Measurements from ENCODE around the gene SLC16A13.

The SLC16A13 gene

GRCh38 chr17:7014261-7014994, 21.4 kb upstream of the SLC16A13 start:
- DNase-seq (ENCODE audit: low read depth in 1 of 2, low spot score in 1 of 2): peak; percentile 92 to 98

GRCh38 chr17:7014995-7015958, 20.5 kb upstream of the SLC16A13 start:
- peak; percentile 48 to 71 for DNase-seq (ENCODE audit: low read depth in 1 of 2, low spot score in 1 of 2)

- DNase-seq (ENCODE audit: low read depth in 1 of 2, low spot score in 1 of 2): no peak
Measured at GRCh38 chr17:7016418-7016817, 19.4 kb upstream of the SLC16A13 start.

GRCh38 chr17:7016886-7017826, 18.7 kb upstream of the SLC16A13 start:
- no peak for DNase-seq (ENCODE audit: low read depth in 1 of 2, low spot score in 1 of 2)

DNA sequence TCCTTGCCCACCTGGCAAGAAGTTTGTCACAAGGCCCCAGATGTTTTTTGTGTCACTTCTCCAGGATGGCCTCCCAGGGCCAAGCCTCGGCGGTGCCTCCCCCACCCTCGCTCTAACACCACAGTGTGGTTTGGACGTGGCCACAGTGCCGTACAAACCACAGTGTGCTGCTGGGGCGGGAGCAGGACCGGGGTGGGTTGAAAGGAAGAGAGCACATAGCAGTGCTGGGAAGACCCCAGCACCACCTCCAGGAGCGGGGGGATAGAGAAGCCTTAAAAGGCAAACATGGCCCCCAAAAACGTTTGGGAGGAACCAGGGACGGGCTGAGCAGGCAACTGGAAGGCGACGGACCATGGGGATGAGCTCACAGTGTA, 18.0 kb upstream of the SLC16A13 start:
- no peak for DNase-seq (ENCODE audit: low read depth in 1 of 2, low spot score in 1 of 2)

DNA sequence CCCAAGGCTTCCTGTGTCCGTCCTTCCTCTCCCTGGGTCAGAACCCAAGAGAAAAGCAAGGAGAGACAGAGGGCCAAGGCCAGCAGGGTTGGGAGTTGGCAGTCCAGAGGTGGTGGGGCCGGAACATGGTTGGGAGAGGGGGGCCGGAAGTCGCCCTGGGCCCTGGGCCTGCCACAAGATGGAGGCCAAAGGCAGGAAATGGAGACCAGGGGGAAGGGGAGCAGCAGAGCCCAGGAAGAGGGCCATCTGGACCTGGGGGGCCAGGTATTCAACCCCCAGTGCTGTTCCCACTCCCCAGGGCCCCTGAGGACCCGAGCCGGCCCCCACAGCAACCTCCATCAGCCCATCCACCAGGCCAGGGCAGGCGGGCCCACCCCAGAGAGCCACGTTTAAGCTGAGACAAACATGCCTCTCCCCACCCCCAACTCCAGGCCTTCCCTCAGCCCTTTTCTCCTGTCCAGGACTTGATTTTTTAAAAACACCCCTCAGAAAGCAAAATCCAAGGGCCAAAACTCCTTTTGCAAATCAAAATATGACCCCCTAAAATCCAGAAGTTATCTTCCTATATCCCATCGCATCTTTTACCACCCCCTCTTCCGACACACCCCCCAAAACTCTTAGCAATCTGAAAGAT, 17.4 kb upstream of the SLC16A13 start:
- no peak for DNase-seq (ENCODE audit: low read depth in 1 of 2, low spot score in 1 of 2)

DNA sequence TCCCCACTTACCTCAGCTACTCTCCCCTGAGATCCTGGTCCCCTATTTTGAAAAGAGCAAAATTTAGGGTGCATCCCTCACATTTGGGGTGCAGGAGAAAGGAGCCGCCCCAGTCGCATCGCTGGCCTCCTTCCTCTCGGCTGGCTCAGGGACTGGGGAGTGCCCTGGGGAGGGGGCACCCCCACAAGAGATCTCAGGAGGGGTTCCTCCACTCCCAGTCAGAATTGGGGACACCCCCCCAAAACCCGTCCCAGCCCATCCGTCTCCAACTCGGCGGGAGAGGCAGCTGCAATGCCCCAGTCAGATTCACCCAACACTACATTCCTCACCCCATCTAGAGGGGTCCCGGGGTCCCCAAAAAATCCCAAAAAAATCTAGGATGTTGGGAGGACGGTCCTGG, 16.4 kb upstream of the SLC16A13 start:
- DNase-seq (ENCODE audit: low read depth in 1 of 2, low spot score in 1 of 2): no peak

DNA sequence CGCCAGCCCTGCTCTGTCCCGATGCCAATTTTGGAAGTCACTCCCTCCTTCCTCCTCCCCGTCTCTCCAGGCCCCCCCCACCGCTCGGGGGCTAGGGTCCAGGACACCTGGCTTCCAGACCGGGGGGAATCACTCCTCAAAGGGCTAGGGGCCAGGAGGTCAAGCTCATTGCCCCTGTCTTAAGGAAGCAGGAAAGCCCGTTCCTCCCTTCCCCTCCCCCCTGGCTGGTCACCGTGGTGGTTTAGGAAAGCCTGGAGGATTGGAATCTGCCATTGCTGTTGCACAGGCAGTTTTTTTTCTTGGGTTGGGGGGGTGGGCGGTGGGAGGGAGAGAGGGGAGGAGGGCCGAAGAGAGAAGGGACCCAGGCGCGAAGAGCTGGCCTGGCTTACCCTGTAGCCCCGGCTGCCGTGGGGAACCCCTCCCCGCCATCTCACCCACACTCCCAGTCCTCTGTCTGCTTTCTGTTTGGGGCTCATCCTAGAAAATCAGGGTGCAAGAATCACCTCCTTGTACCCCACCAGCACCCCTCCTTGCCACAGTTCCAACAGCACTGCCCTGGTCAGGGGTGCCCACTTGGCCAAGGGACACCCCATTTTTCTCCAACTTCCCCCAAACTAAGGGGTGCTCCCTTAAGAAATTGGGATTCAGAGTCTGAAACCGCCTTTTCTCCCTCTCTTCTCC, 15.8 kb upstream of the SLC16A13 start:
- no peak for DNase-seq (ENCODE audit: low read depth in 1 of 2, low spot score in 1 of 2)

GRCh38 chr17:7020894-7021664, 14.7 kb upstream of the SLC16A13 start:
- no peak for DNase-seq (ENCODE audit: low read depth in 1 of 2, low spot score in 1 of 2)

GRCh38 chr17:7021993-7022778, 13.6 kb upstream of the SLC16A13 start:
- DNase-seq (ENCODE audit: low read depth in 1 of 2, low spot score in 1 of 2): peak; percentile 65 to 68

DNA sequence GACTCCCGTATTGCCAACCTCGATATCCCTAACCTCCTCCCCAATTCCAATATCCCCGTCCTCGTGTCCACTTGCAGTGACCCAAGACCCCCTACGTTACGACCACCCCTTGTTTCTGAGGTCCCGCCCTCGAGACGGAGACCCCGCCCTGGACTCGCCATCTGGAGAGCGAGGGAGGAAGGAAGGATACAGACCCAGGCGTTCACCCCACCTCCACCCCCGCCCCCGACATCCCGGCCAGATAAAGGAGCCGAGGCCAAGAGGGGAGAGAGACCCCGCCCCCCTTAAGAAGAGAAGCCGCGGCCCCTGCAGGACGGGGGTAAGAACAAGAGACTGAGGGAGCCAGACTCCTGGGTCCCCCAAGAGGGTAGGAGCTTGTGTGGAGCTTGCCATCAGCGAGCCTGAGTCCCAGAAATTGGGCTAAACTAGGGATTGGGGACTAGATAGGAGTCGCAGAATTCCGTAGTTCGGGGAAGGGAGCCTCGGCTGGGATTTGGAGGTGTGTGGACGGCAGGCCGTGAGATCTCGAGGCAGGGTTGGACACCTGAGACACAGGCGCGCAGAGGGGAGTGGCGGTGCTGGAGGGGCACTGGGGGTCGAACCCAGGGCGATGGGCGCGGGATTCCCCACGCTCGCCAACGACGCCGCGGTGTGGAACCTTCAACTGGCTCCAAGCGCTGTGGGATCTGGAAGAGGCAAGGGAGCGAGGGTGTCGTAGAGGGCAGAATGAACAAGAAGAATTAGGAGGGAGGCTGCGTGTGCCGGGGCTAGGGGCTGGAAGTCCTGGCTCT, 12.8 kb upstream of the SLC16A13 start, which contains the start of gene BCL6B:
BCL6B (plus strand) TSS at position 270 of the 791 bp plus-strand sequence. CDS start 622 bp downstream, outside the sequence.
- no peak for DNase-seq (ENCODE audit: low read depth in 1 of 2, low spot score in 1 of 2)

GRCh38 chr17:7023576-7024401, 12.0 kb upstream of the SLC16A13 start:
- peak; percentile 87 to 89 for DNase-seq (ENCODE audit: low read depth in 1 of 2, low spot score in 1 of 2)

DNA sequence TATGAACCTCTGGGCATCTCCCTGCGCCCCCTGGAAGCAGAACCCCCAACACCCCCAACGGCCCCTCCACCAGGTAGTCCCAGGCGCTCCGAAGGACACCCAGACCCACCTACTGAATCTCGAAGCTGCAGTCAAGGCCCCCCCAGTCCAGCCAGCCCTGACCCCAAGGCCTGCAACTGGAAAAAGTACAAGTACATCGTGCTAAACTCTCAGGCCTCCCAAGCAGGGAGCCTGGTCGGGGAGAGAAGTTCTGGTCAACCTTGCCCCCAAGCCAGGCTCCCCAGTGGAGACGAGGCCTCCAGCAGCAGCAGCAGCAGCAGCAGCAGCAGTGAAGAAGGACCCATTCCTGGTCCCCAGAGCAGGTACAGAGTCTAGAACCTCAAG, 11.4 kb upstream of the SLC16A13 start:
- no peak for DNase-seq (ENCODE audit: low read depth in 1 of 2, low spot score in 1 of 2)

- no peak for DNase-seq (ENCODE audit: low read depth in 1 of 2, low spot score in 1 of 2)
Measured at GRCh38 chr17:7025245-7025644, 10.6 kb upstream of the SLC16A13 start.

DNA sequence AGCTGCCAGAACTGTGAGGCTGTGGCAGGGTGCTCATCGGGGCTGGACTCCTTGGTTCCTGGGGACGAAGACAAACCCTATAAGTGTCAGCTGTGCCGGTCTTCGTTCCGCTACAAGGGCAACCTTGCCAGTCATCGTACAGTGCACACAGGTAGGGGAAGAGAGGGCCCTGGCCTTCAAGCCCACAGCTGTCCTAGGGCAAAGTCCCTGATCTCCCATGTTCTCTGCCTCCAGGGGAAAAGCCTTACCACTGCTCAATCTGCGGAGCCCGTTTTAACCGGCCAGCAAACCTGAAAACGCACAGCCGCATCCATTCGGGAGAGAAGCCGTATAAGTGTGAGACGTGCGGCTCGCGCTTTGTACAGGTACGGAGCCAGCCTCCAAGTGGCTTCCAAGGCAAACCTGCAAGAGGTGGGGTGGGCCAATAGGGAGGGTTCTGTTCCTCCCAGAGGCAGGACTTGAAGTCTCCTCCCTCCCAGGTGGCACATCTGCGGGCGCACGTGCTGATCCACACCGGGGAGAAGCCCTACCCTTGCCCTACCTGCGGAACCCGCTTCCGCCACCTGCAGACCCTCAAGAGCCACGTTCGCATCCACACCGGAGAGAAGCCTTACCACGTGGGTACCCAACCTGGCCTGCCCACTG, 9.2 kb upstream of the SLC16A13 start:
- DNase-seq (ENCODE audit: low read depth in 1 of 2, low spot score in 1 of 2): no peak

DNA sequence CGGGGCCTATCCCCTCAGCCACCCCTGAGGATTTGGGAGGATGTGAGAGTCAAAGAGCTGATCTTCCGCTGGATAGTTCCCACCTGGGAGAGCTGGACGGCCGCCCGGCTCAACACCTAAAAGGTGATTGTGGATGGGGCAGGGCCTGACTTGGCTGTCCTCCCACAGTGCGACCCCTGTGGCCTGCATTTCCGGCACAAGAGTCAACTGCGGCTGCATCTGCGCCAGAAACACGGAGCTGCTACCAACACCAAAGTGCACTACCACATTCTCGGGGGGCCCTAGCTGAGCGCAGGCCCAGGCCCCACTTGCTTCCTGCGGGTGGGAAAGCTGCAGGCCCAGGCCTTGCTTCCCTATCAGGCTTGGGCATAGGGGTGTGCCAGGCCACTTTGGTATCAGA, 8.5 kb upstream of the SLC16A13 start:
- no peak for DNase-seq (ENCODE audit: low read depth in 1 of 2, low spot score in 1 of 2)

Data from activated T-helper 1 cell treated with anti-CD3 and anti-CD28 coated beads, Interleukin-2, amount 50 U/mL, for 16 hours (primary cell).